ENCODE results near the gene CLASP2. TPM values are rescaled to one million over a fixed set of nuclear protein-coding genes. Genes with fewer than 3 reads are reported as not detected.

CLASP2 gene
- total RNA-seq, 1 donor from 2014 or later = 85.8 TPM

- H3K9me3 Mint-ChIP-seq = no peaks in the 10 kb centered on the region
- no peaks in the 10 kb centered on the region for H3K27me3 Mint-ChIP-seq
- POLR2A ChIA-PET = no interaction called here
- no peak overlapping the region for H3K27ac Mint-ChIP-seq
- DNase-seq (no peak), ATAC-seq (ENCODE audit: low read depth) (no peak)
- peaks cover 28% of the 10 kb centered on the region for H3K36me3 Mint-ChIP-seq (ENCODE audit: low read depth)
- H3K4me3 Mint-ChIP-seq = no peak overlapping the region
- TF ChIP-seq CTCF (IDR thresholded peaks at IDR 0.05) = no peak
- intact Hi-C loops (cut with micrococcal nuclease) = no loop called here
- CTCF ChIA-PET = interaction anchor here (0.6 to 5.1 kb wide), 4 partner anchors 60 to 154 kb away, joined by 3 to 23 read pairs (median 4); no protein-coding TSS in a partner anchor
- no peaks in the 10 kb centered on the region for H3K4me1 Mint-ChIP-seq
Measured at GRCh38 chr3:33634262-33634661, 83.8 kb downstream of the CLASP2 start.

- Mint-ChIP-seq H3K36me3 (ENCODE audit: low read depth) (peaks cover 15% of the 10 kb centered on the region), H3K27ac (no peak overlapping the region), H3K9me3 (no peaks in the 10 kb centered on the region), H3K27me3 (no peaks in the 10 kb centered on the region), H3K4me3 (no peak overlapping the region), H3K4me1 (no peaks in the 10 kb centered on the region)
- DNase-seq (no peak), ATAC-seq (ENCODE audit: low read depth) (no peak)
- POLR2A ChIA-PET = no interaction called here
- intact Hi-C loops (cut with micrococcal nuclease) = no loop called here
- CTCF ChIA-PET = no interaction called here
- TF ChIP-seq CTCF (IDR thresholded peaks at IDR 0.05) = no peak
Measured at GRCh38 chr3:33629219-33629618, 88.8 kb downstream of the CLASP2 start.

- no peak for DNase-seq
- H3K4me3 Mint-ChIP-seq = no peak overlapping the region
- CTCF ChIA-PET = no interaction called here
- H3K27me3 Mint-ChIP-seq = no peaks in the 10 kb centered on the region
- H3K4me1 Mint-ChIP-seq = no peaks in the 10 kb centered on the region
- intact Hi-C loops (cut with micrococcal nuclease) = no loop called here
- TF ChIP-seq CTCF (IDR thresholded peaks at IDR 0.05) = no peak
- ATAC-seq (ENCODE audit: low read depth) = no peak
- no peak overlapping the region for H3K27ac Mint-ChIP-seq
- H3K36me3 Mint-ChIP-seq (ENCODE audit: low read depth) = peaks cover 28% of the 10 kb centered on the region
- H3K9me3 Mint-ChIP-seq = no peaks in the 10 kb centered on the region
- POLR2A ChIA-PET = no interaction called here
Measured at GRCh38 chr3:33624756-33625155, 93.3 kb downstream of the CLASP2 start.

- POLR2A ChIA-PET = no interaction called here
- no peaks in the 10 kb centered on the region for H3K4me1 Mint-ChIP-seq
- intact Hi-C loops (cut with micrococcal nuclease) = no loop called here
- no peaks in the 10 kb centered on the region for H3K9me3 Mint-ChIP-seq
- TF ChIP-seq CTCF (IDR thresholded peaks at IDR 0.05) = no peak
- peaks cover 53% of the 10 kb centered on the region for H3K36me3 Mint-ChIP-seq (ENCODE audit: low read depth)
- ATAC-seq (ENCODE audit: low read depth) (no peak), DNase-seq (no peak)
- no peak overlapping the region for H3K27ac Mint-ChIP-seq
- H3K27me3 Mint-ChIP-seq = no peaks in the 10 kb centered on the region
- CTCF ChIA-PET = interaction anchor here (0.9 to 2.0 kb wide), 2 partner anchors 165 to 174 kb away, joined by 3 to 4 read pairs; no protein-coding TSS in a partner anchor
- no peak overlapping the region for H3K4me3 Mint-ChIP-seq
Measured at GRCh38 chr3:33613041-33613440, 105.0 kb downstream of the CLASP2 start.

- ChIA-PET POLR2A (no interaction called here), CTCF (interaction anchor here (2.0 kb wide), 1 partner anchor 175 kb away, joined by 4 read pairs; no protein-coding TSS in a partner anchor)
- ATAC-seq (ENCODE audit: low read depth) (no peak), DNase-seq (no peak)
- no peak overlapping the region for H3K27ac Mint-ChIP-seq
- H3K27me3 Mint-ChIP-seq = no peaks in the 10 kb centered on the region
- no peaks in the 10 kb centered on the region for H3K9me3 Mint-ChIP-seq
- intact Hi-C loops (cut with micrococcal nuclease) = no loop called here
- TF ChIP-seq CTCF (IDR thresholded peaks at IDR 0.05) = no peak
- H3K36me3 Mint-ChIP-seq (ENCODE audit: low read depth) = peaks cover 52% of the 10 kb centered on the region
- no peaks in the 10 kb centered on the region for H3K4me1 Mint-ChIP-seq
- H3K4me3 Mint-ChIP-seq = no peak overlapping the region
Measured at GRCh38 chr3:33612607-33613006, 105.4 kb downstream of the CLASP2 start.

Measured in activated B cell treated with CpG ODN at 0.5 μM for 24 hours (primary cell).